Keratinocyte (primary cell): ENCODE results near the gene ANGPT4. TPM values are rescaled to one million over a fixed set of nuclear protein-coding genes. Genes with fewer than 3 reads are reported as not detected.

Experiments
- DNase-seq: peaks from one replicate; pipeline ENCODE4 v3.0.0-alpha.2; 2011; ENCODE audit warnings: low read depth, missing footprints, low spot score
- FAIRE-seq: peaks from 2 replicates; lab custom pipeline; 2011; peaks lifted over from hg19 to GRCh38; lab: Jason Lieb, UNC
- H2AFZ ChIP-seq: 2 replicates; pipeline ENCODE4 v1.6.0; 2012; ENCODE audit warnings: low read length, control low read depth, inconsistent platforms; ENCODE audit not compliant: control insufficient read depth
- H3K27ac ChIP-seq: 2 replicates; pipeline ENCODE4 v1.5.1; 2011; ENCODE audit warnings: low read length; ENCODE audit not compliant: control insufficient read depth, insufficient read depth
- H3K27me3 ChIP-seq: 3 replicates; pipeline ENCODE4 v1.6.0; 2011; ENCODE audit warnings: low read length; ENCODE audit not compliant: control insufficient read depth, insufficient read depth; ENCODE audit errors: extremely low read depth
- H3K36me3 ChIP-seq, 2 experiments: 2 replicates in 1 of 2; 3 replicates in 1 of 2; pipeline ENCODE4 v1.5.1; 2011; ENCODE audit warnings: low read length in 2 of 2, mild to moderate bottlenecking in 1 of 2; ENCODE audit not compliant: control insufficient read depth in 2 of 2, insufficient read depth in 2 of 2; ENCODE audit errors: extremely low read depth in 1 of 2
- H3K4me1 ChIP-seq: 3 replicates; pipeline ENCODE4 v1.5.1; 2011; ENCODE audit warnings: low read length; ENCODE audit not compliant: control insufficient read depth, insufficient read depth; ENCODE audit errors: extremely low read depth
- H3K4me2 ChIP-seq: 3 replicates; pipeline ENCODE4 v1.6.0; 2011; ENCODE audit warnings: low read depth, low read length; ENCODE audit not compliant: control insufficient read depth, insufficient read depth; ENCODE audit errors: extremely low read depth
- H3K4me3 ChIP-seq, 3 experiments: fragments of 200-600 bp in 1 of 3; sonication (generic) in 1 of 3; 2 replicates in 2 of 3; 3 replicates in 1 of 3; pipeline ENCODE4 v1.5.1; 2011 to 2016; ENCODE audit warnings: low read length in 3 of 3, mild to moderate bottlenecking in 3 of 3, control low read depth in 2 of 3, inconsistent platforms in 1 of 3, low read depth in 1 of 3, mixed read lengths in 1 of 3, mixed run types in 1 of 3, moderate library complexity in 1 of 3; ENCODE audit not compliant: control insufficient read depth in 2 of 3, insufficient read depth in 2 of 3; ENCODE audit errors: extremely low read depth in 1 of 3
- H3K79me2 ChIP-seq: 2 replicates; pipeline ENCODE4 v1.6.0; 2012; ENCODE audit warnings: low read length; ENCODE audit not compliant: control insufficient read depth, insufficient read depth
- H3K9ac ChIP-seq: 3 replicates; pipeline ENCODE4 v1.6.0; 2011; ENCODE audit warnings: low read length; ENCODE audit not compliant: control insufficient read depth, insufficient read depth; ENCODE audit errors: extremely low read depth
- H3K9me1 ChIP-seq: 3 replicates; pipeline ENCODE4 v1.6.0; 2011; ENCODE audit warnings: low read length; ENCODE audit not compliant: control insufficient read depth, insufficient read depth; ENCODE audit errors: extremely low read depth
- H3K9me3 ChIP-seq: 2 replicates; pipeline ENCODE4 v1.5.1; 2012; ENCODE audit warnings: low read depth, low read length; ENCODE audit not compliant: control insufficient read depth
- H4K20me1 ChIP-seq: 3 replicates; pipeline ENCODE4 v1.6.0; 2011; ENCODE audit warnings: low read length; ENCODE audit not compliant: control insufficient read depth, insufficient read depth; ENCODE audit errors: extremely low read depth
- CTCF ChIP-seq, 3 experiments: IDR thresholded peaks in 1 of 3; conservative IDR thresholded peaks in 1 of 3; optimal IDR thresholded peaks in 1 of 3; 2 replicates in 2 of 3; 3 replicates in 1 of 3; pipeline versions ENCODE3 to v1.5.1; 2011; ENCODE audit warnings: low read length in 3 of 3, mild to moderate bottlenecking in 3 of 3, moderate library complexity in 2 of 3, control low read depth in 1 of 3, inconsistent platforms in 1 of 3; ENCODE audit not compliant: insufficient read depth in 2 of 3; ENCODE audit errors: extremely low read depth in 1 of 3
- EZH2 ChIP-seq: IDR thresholded peaks from one replicate; pipeline ENCODE4 v1.6.1; 2012; ENCODE audit warnings: inconsistent platforms, mild to moderate bottlenecking, low read length, moderate library complexity
- dilution Hi-C: fragments of 300-500 bp; cut with MboI; formaldehyde crosslinking; loops from one replicate; pipeline ENCODE4 v1.7.0; 2020; ENCODE audit warnings: low sequenced_read_pairs; ENCODE audit not compliant: extremely low pct_ligation_motif_present
- polyA plus RNA-seq, 5 experiments: library from polyadenylated mRNA; depleted of rRNA in 3 of 5; stranded (reverse) in 3 of 5; stranded (forward) in 1 of 5; unstranded in 1 of 5; fragments of >200 nt; gene quantifications; 1 replicate in 1 of 5; 2 replicates in 3 of 5; 3 replicates in 1 of 5; pipeline versions ENCODE4 v1.2.1 to v1.2.3, GENCODE V29; 2011 to 2012; ENCODE audit warnings: missing spikeins in 2 of 5, low read depth in 1 of 5, low replicate concordance in 1 of 5

Gene ANGPT4
- polyA plus RNA-seq, 1 donor (not counting 4 experiments of a cell fraction or from before 2014, with no cell fraction given) = not detected

- no peak for TF ChIP-seq EZH2
- TF ChIP-seq CTCF (optimal IDR thresholded peaks at IDR 0.05 in 1 of 3, IDR thresholded peaks at IDR 0.05 in 1 of 3, conservative IDR thresholded peaks at IDR 0.05 in 1 of 3; ENCODE audit: extremely low read depth in 1 of 3, insufficient read depth in 2 of 3, low read length in 3 of 3) = no peak
- no peak for FAIRE-seq
- peaks cover 15% of the 10 kb centered on the region for H3K27me3 ChIP-seq
These were observed 46.5 kb upstream of the ANGPT4 start for GRCh38 chr20:962683-963082.

GRCh38 chr20:962223-962622 is 46.1 kb upstream of the ANGPT4 start:
- H3K9me1 ChIP-seq = no peaks in the 10 kb centered on the region
- no peak for FAIRE-seq
- H2AFZ ChIP-seq = no peak overlapping the region
- no peaks in the 10 kb centered on the region for H3K79me2 ChIP-seq
- no peak for DNase-seq
- H3K4me2 ChIP-seq = no peak overlapping the region
- dilution Hi-C loops = no loop called here
- no peaks in the 10 kb centered on the region for H3K4me1 ChIP-seq
- no peak overlapping the region for H3K4me3 ChIP-seq
- no peak overlapping the region for H3K9ac ChIP-seq
- H3K27me3 ChIP-seq = peaks cover 15% of the 10 kb centered on the region
- no peak overlapping the region for H3K27ac ChIP-seq
- no peaks in the 10 kb centered on the region for H3K36me3 ChIP-seq
- no peaks in the 10 kb centered on the region for H4K20me1 ChIP-seq
- TF ChIP-seq EZH2 = no peak
- no peaks in the 10 kb centered on the region for H3K9me3 ChIP-seq

More at GRCh38 chr20:962683-963082, 46.5 kb upstream of the ANGPT4 start:
- Histone ChIP-seq H2AFZ (no peak overlapping the region), H3K36me3 (no peaks in the 10 kb centered on the region), H3K79me2 (no peaks in the 10 kb centered on the region), H3K4me1 (no peaks in the 10 kb centered on the region), H3K9me1 (no peaks in the 10 kb centered on the region), H3K4me2 (no peak overlapping the region), H3K4me3 (no peak overlapping the region), H3K9me3 (no peaks in the 10 kb centered on the region), H3K27ac (no peak overlapping the region), H4K20me1 (no peaks in the 10 kb centered on the region), H3K9ac (no peak overlapping the region)
- dilution Hi-C loops = no loop called here
- no peak for DNase-seq

GRCh38 chr20:961768-962167 is 45.6 kb upstream of the ANGPT4 start:
- Histone ChIP-seq H3K4me3 (no peak overlapping the region), H4K20me1 (no peaks in the 10 kb centered on the region), H3K9me3 (no peaks in the 10 kb centered on the region), H3K9ac (no peak overlapping the region), H3K4me1 (no peaks in the 10 kb centered on the region), H3K36me3 (no peaks in the 10 kb centered on the region), H3K27ac (no peak overlapping the region), H3K27me3 (peaks cover 15% of the 10 kb centered on the region), H3K9me1 (no peaks in the 10 kb centered on the region), H3K79me2 (no peaks in the 10 kb centered on the region), H2AFZ (no peak overlapping the region), H3K4me2 (no peak overlapping the region)
- no peak for DNase-seq
- FAIRE-seq = no peak
- TF ChIP-seq CTCF (optimal IDR thresholded peaks at IDR 0.05 in 1 of 3, IDR thresholded peaks at IDR 0.05 in 1 of 3, conservative IDR thresholded peaks at IDR 0.05 in 1 of 3; ENCODE audit: extremely low read depth in 1 of 3, insufficient read depth in 2 of 3, low read length in 3 of 3) (no peak), EZH2 (no peak)
- dilution Hi-C loops = no loop called here
